H9 (cell line): ENCODE measurements around the gene ZMYND8. TPM values are rescaled to one million over a fixed set of nuclear protein-coding genes. Genes with fewer than 3 reads are reported as not detected.

Experiments
- DNase-seq: peaks from one replicate; pipeline ENCODE4 v3.0.0-alpha.2; 2017
- H2AFZ ChIP-seq: one replicate; pipeline ENCODE4 v1.6.1; 2013; ENCODE audit warnings: mild to moderate bottlenecking, low read length, control low read depth, moderate library complexity
- H2AK5ac ChIP-seq: 2 replicates; pipeline ENCODE4 v1.6.1; 2013; ENCODE audit warnings: low read length, control low read depth, mixed read lengths; ENCODE audit not compliant: insufficient read length
- H2BK120ac ChIP-seq: one replicate; pipeline ENCODE4 v1.6.1; 2013; ENCODE audit warnings: low read depth, mild to moderate bottlenecking, low read length, control low read depth, inconsistent platforms; ENCODE audit not compliant: poor library complexity, severe bottlenecking
- H2BK12ac ChIP-seq: 2 replicates; pipeline ENCODE4 v1.6.1; 2013; ENCODE audit warnings: low read length, control low read depth, mixed read lengths, low read depth; ENCODE audit not compliant: insufficient read length
- H2BK15ac ChIP-seq: 2 replicates; pipeline ENCODE4 v1.6.1; 2013; ENCODE audit warnings: low read depth, low read length, control low read depth
- H2BK20ac ChIP-seq: one replicate; pipeline ENCODE4 v1.6.1; 2013; ENCODE audit warnings: low read depth, mild to moderate bottlenecking, low read length, control low read depth, inconsistent platforms; ENCODE audit not compliant: poor library complexity, severe bottlenecking
- H2BK5ac ChIP-seq: 2 replicates; pipeline ENCODE4 v1.6.1; 2013; ENCODE audit warnings: low read length, control low read depth, mixed read lengths; ENCODE audit not compliant: insufficient read length
- H3K14ac ChIP-seq: 2 replicates; pipeline ENCODE4 v1.6.1; 2013; ENCODE audit warnings: low read length, control low read depth; ENCODE audit not compliant: insufficient read depth
- H3K18ac ChIP-seq: 2 replicates; pipeline ENCODE4 v1.6.1; 2013; ENCODE audit warnings: low read depth, mild to moderate bottlenecking, mixed read lengths, low read length, control low read depth; ENCODE audit not compliant: insufficient read length
- H3K23ac ChIP-seq: 2 replicates; pipeline ENCODE4 v1.6.1; 2013; ENCODE audit warnings: low read length, control low read depth, mixed read lengths, low read depth; ENCODE audit not compliant: insufficient read length
- H3K23me2 ChIP-seq: 2 replicates; pipeline ENCODE4 v1.6.1; 2013; ENCODE audit warnings: low read depth, mild to moderate bottlenecking, mixed read lengths, low read length, control low read depth; ENCODE audit not compliant: insufficient read length, poor library complexity, severe bottlenecking
- H3K27ac ChIP-seq: 2 replicates; pipeline ENCODE4 v1.5.1; 2013; ENCODE audit warnings: low read length, control low read depth, mixed read lengths, low read depth; ENCODE audit not compliant: insufficient read length
- H3K27me3 ChIP-seq: 2 replicates; pipeline ENCODE4 v1.6.1; 2013; ENCODE audit warnings: low read length, control low read depth, inconsistent platforms; ENCODE audit not compliant: insufficient read depth
- H3K4ac ChIP-seq: 2 replicates; pipeline ENCODE4 v1.6.1; 2013; ENCODE audit warnings: low read depth, mild to moderate bottlenecking, control low read depth, inconsistent platforms, low read length, moderate library complexity
- H3K4me1 ChIP-seq: 2 replicates; pipeline ENCODE4 v1.6.1; 2013; ENCODE audit warnings: low read length, control low read depth, inconsistent platforms; ENCODE audit not compliant: insufficient read depth
- H3K4me2 ChIP-seq: 2 replicates; pipeline ENCODE4 v1.6.1; 2013; ENCODE audit warnings: low read length, control low read depth, mixed read lengths; ENCODE audit not compliant: insufficient read length, insufficient read depth
- H3K56ac ChIP-seq: 2 replicates; pipeline ENCODE4 v1.6.1; 2013; ENCODE audit warnings: low read depth, mild to moderate bottlenecking, mixed read lengths, low read length, control low read depth; ENCODE audit not compliant: insufficient read length
- H3K79me1 ChIP-seq: 2 replicates; pipeline ENCODE4 v1.6.1; 2013; ENCODE audit warnings: low read depth, mild to moderate bottlenecking, moderate library complexity, low read length, control low read depth, inconsistent platforms; ENCODE audit not compliant: insufficient read depth, poor library complexity, severe bottlenecking
- H3K79me2 ChIP-seq: 2 replicates; pipeline ENCODE4 v1.6.1; 2013; ENCODE audit warnings: low read length, control low read depth, inconsistent platforms; ENCODE audit not compliant: insufficient read depth
- H3K9ac ChIP-seq: 2 replicates; pipeline ENCODE4 v1.6.1; 2013; ENCODE audit warnings: low read length, control low read depth, mixed read lengths; ENCODE audit not compliant: insufficient read length; ENCODE audit errors: extremely low read depth
- H3K9me3 ChIP-seq: one replicate; pipeline ENCODE4 v1.6.1; 2013; ENCODE audit warnings: low read depth, low read length, inconsistent platforms; ENCODE audit not compliant: control insufficient read depth
- H3T11ph ChIP-seq: one replicate; pipeline ENCODE4 v1.6.1; 2013; ENCODE audit warnings: mild to moderate bottlenecking, low read length, control low read depth, inconsistent platforms
- H4K20me1 ChIP-seq: one replicate; pipeline ENCODE4 v1.6.1; 2013; ENCODE audit not compliant: control insufficient read depth, insufficient read length, insufficient read depth
- H4K5ac ChIP-seq: 2 replicates; pipeline ENCODE4 v1.6.1; 2013; ENCODE audit warnings: low read depth, mild to moderate bottlenecking, mixed read lengths, low read length, control low read depth; ENCODE audit not compliant: insufficient read length
- H4K8ac ChIP-seq: replicated peaks from 2 replicates; pipeline ENCODE4 v1.6.1; 2013; ENCODE audit warnings: low read length, control low read depth, mixed read lengths, low read depth; ENCODE audit not compliant: insufficient read length
- H4K91ac ChIP-seq: 2 replicates; pipeline ENCODE4 v1.6.1; 2013; ENCODE audit warnings: low read depth, mild to moderate bottlenecking, moderate library complexity, mixed read lengths, low read length, control low read depth; ENCODE audit not compliant: insufficient read length
- H3K27ac Mint-ChIP-seq, 3 experiments: 2 replicates in 2 of 3; 3 replicates in 1 of 3; pipeline ENCODE4 v1.8.0; 2020 to 2021; ENCODE audit warnings: mixed read lengths in 3 of 3, mild to moderate bottlenecking in 1 of 3, moderate library complexity in 1 of 3
- H3K27me3 Mint-ChIP-seq: 2 replicates; pipeline ENCODE4 v1.8.0; 2021; ENCODE audit warnings: low read depth, mild to moderate bottlenecking, moderate library complexity, mixed read lengths
- H3K36me3 Mint-ChIP-seq, 3 experiments: 2 replicates in 2 of 3; 3 replicates in 1 of 3; pipeline ENCODE4 v1.8.0; 2020 to 2021; ENCODE audit warnings: low read depth in 3 of 3, mixed read lengths in 3 of 3; ENCODE audit not compliant: insufficient read depth in 1 of 3
- H3K4me1 Mint-ChIP-seq, 2 experiments: 2 replicates each; pipeline ENCODE4 v1.8.0; 2020; ENCODE audit warnings: mixed read lengths in 2 of 2
- H3K4me3 Mint-ChIP-seq, 2 experiments: 2 replicates in 1 of 2; 3 replicates in 1 of 2; pipeline ENCODE4 v1.8.0; 2020 to 2021; ENCODE audit warnings: mild to moderate bottlenecking in 2 of 2, mixed read lengths in 2 of 2, moderate library complexity in 1 of 2
- H3K9me3 Mint-ChIP-seq, 2 experiments: 2 replicates in 1 of 2; 3 replicates in 1 of 2; pipeline ENCODE4 v1.8.0; 2020; ENCODE audit warnings: mild to moderate bottlenecking in 2 of 2, mixed read lengths in 2 of 2, moderate library complexity in 1 of 2
- WGBS: extraction: QIAGEN DNeasy Blood & Tissue Kit; methylation state at CpG from one replicate; pipeline ENCODE4 v1.1.7; 2013; ENCODE audit warnings: missing lambda C conversion rate, low lambda C conversion rate, mixed read lengths; ENCODE audit not compliant: insufficient read length; ENCODE audit errors: extremely low coverage; 5-methylcytosine and 5-hydroxymethylcytosine counted together
- total RNA-seq: library from RNA; stranded (reverse); gene quantifications from 2 replicates; pipeline ENCODE4 v1.2.1, GENCODE V29; 2021
- TF ChIP-seq, protein P1 (sequence below): fragments of 200-600 bp; sonication (generic); conservative IDR thresholded peaks from 3 replicates; pipeline ENCODE4 v1.8.0; 2021; ENCODE audit warnings: antibody characterized with exemption, mild to moderate bottlenecking

Gene ZMYND8
- total RNA-seq, 1 experiment from 2014 or later: 158 TPM

DNA sequence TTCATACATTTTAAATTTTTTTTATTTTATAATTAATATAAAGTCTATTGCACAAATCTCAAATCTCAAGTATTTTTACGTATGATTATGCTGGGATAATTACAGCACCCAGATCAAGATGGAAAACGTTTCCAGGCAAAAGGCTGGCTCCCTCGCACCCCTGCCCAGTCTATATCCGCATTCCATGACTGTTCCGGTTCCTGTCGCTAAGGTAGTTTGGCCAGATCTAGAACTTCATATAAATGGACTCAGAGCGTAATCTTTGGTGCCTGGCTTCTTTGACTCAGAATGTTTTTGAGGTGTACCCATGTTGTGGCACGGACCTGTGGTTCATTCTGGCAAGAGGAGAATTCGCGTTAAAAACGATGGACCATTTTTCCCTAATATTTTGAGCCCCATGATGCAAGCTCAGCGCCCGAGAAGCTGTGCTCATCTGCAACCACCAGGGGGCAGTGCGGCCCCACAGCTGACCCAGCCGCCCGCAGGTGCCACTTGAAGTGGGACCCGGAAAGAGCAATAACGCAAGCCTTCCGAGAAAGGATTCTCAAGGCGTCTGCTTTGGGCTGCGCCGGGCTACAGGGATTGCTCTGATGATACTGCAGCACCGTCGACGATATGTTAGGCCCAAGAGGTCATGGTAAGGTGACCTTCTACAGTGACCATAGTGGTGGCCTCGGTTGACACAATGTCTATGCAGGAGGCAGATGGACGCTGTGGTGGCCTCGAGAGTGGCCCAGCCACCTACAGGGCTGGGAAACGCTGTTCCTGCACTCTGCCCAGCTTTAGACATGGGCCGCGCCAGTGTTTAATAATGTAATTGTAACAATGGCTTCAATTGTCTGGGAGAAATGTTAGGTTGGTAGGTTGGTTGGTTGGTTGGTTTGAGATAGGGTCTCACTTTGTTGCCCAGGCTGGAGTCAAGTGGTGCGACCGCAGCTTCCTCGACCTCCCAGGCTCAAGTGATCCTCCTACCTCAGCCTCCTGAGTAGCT lies 160.1 kb downstream of the ZMYND8 start:
- no peak overlapping the region for H2BK12ac ChIP-seq
- H2BK20ac ChIP-seq: no peak overlapping the region
- H3T11ph ChIP-seq: no peak overlapping the region
- peaks cover 4 to 7% of the 10 kb centered on the region in 2 experiments for H3K4me1 Mint-ChIP-seq
- no peak overlapping the region for H3K9ac ChIP-seq
- H2AK5ac ChIP-seq: no peak overlapping the region
- H3K9me3 Mint-ChIP-seq: no peaks in the 10 kb centered on the region
- H2AFZ ChIP-seq: no peak overlapping the region
- H2BK15ac ChIP-seq: no peak overlapping the region
- no peaks in the 10 kb centered on the region for H3K36me3 Mint-ChIP-seq
- WGBS: no CpG with 5 or more reads among the region's 34 CpGs
- no peak overlapping the region for H3K14ac ChIP-seq
- H3K79me2 ChIP-seq: no peaks in the 10 kb centered on the region
- H4K5ac ChIP-seq: no peak overlapping the region
- 0 out of 7 replicates have a peak overlapping the region, but pooled peaks of 1 of the 3 experiments have one; percentile 86 for H3K27ac Mint-ChIP-seq
- no peak overlapping the region for H3K4me3 Mint-ChIP-seq
- no peaks in the 10 kb centered on the region for H3K27me3 ChIP-seq
- no peak overlapping the region for H2BK5ac ChIP-seq
- no peaks in the 10 kb centered on the region for H3K9me3 ChIP-seq
- no peak overlapping the region for H3K18ac ChIP-seq
- no peaks in the 10 kb centered on the region for H4K20me1 ChIP-seq
- H2BK120ac ChIP-seq: no peak overlapping the region
- H3K4ac ChIP-seq: no peak overlapping the region
- H3K27ac ChIP-seq: no peak overlapping the region
- H3K27me3 Mint-ChIP-seq: no peaks in the 10 kb centered on the region
- no peaks in the 10 kb centered on the region for H3K79me1 ChIP-seq
- no peak overlapping the region for H3K4me2 ChIP-seq
- DNase-seq: peak; percentile 83
- H3K56ac ChIP-seq: no peak overlapping the region
- no peak overlapping the region for H3K23ac ChIP-seq
- no peak overlapping the region for H4K91ac ChIP-seq
- TF ChIP-seq, protein P1, sequence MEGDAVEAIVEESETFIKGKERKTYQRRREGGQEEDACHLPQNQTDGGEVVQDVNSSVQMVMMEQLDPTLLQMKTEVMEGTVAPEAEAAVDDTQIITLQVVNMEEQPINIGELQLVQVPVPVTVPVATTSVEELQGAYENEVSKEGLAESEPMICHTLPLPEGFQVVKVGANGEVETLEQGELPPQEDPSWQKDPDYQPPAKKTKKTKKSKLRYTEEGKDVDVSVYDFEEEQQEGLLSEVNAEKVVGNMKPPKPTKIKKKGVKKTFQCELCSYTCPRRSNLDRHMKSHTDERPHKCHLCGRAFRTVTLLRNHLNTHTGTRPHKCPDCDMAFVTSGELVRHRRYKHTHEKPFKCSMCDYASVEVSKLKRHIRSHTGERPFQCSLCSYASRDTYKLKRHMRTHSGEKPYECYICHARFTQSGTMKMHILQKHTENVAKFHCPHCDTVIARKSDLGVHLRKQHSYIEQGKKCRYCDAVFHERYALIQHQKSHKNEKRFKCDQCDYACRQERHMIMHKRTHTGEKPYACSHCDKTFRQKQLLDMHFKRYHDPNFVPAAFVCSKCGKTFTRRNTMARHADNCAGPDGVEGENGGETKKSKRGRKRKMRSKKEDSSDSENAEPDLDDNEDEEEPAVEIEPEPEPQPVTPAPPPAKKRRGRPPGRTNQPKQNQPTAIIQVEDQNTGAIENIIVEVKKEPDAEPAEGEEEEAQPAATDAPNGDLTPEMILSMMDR: peak; percentile 99
- H3K4me1 ChIP-seq: no peaks in the 10 kb centered on the region
- no peak overlapping the region for H4K8ac ChIP-seq
- no peaks in the 10 kb centered on the region for H3K23me2 ChIP-seq
